HepG2 (cell line): Measurements from ENCODE around the gene YY1. TPM values are rescaled to one million over a fixed set of nuclear protein-coding genes. Genes with fewer than 3 reads are reported as not detected.

Experiments used
- ASH2L ChIP-seq: fragments of 300-600, 200-600 bp; sonication (generic); IDR thresholded peaks from 2 replicates; pipeline ENCODE4 v1.7.0; 2017; ENCODE audit warnings: low read depth, mild to moderate bottlenecking, moderate library complexity, mixed read lengths, low read length; ENCODE audit not compliant: insufficient read length
- KIAA2018 ChIP-seq: sonication (generic); formaldehyde crosslinking; IDR thresholded peaks from 2 replicates; pipeline ENCODE4 v1.5.0; 2020; ENCODE audit warnings: mild to moderate bottlenecking, missing genetic modification reagents, borderline replicate concordance
- KMT2A ChIP-seq: sonication (generic); formaldehyde crosslinking; IDR thresholded peaks from 2 replicates; pipeline ENCODE4 v1.4.0; 2020; ENCODE audit warnings: missing genetic modification reagents
- MEIS2 ChIP-seq: sonication (generic); formaldehyde crosslinking; IDR thresholded peaks from 2 replicates; pipeline ENCODE4 v1.9.0; 2021; ENCODE audit warnings: mild to moderate bottlenecking, missing genetic modification reagents
- PAWR ChIP-seq: sonication (generic); formaldehyde crosslinking; IDR thresholded peaks from 2 replicates; pipeline ENCODE4 v1.4.0; 2020; ENCODE audit warnings: missing genetic modification reagents, mild to moderate bottlenecking, borderline replicate concordance
- ZNF687 ChIP-seq: sonication (generic); formaldehyde crosslinking; IDR thresholded peaks from 2 replicates; pipeline ENCODE4 v1.5.1; 2020; ENCODE audit warnings: mild to moderate bottlenecking, missing genetic modification reagents, moderate library complexity
- ZNF720 ChIP-seq: sonication (generic); formaldehyde crosslinking; IDR thresholded peaks from 2 replicates; pipeline ENCODE4 v1.4.0; 2020; ENCODE audit warnings: missing genetic modification reagents
- polyA plus RNA-seq, 8 experiments: library from polyadenylated mRNA; depleted of rRNA in 3 of 8; stranded (reverse) in 7 of 8; unstranded in 1 of 8; fragments of >200 nt; fragmentation: Illumina TruSeq in 4 of 8; extraction: Trizol in 4 of 8; gene quantifications; 2 replicates each; pipeline versions ENCODE4 v1.2.1 to v1.2.3, GENCODE V29; 2011 to 2016; ENCODE audit warnings: low read depth in 4 of 8, missing spikeins in 1 of 8, mixed read lengths in 1 of 8; ENCODE audit not compliant: insufficient read depth in 1 of 8
- total RNA-seq, 5 experiments: library from RNA; depleted of rRNA; stranded (reverse); fragments of >200 nt; fragmentation: Illumina TruSeq; extraction: Trizol; gene quantifications; 2 replicates each; pipeline ENCODE4 v1.2.3, GENCODE V29; 2016; ENCODE audit warnings: low read depth in 1 of 5

The YY1 gene
- total and polyA plus RNA-seq, 2 of the 13 experiments (the other 11 are each of a cell fraction or from before 2014, with no cell fraction given) = 29.4 to 68.1 TPM

GRCh38 chr14:100278702-100279101 is 39.8 kb downstream of the YY1 start (continued):
- peak; percentile 33 for TF ChIP-seq ZNF687
- TF ChIP-seq ZNF720 = no peak
- no peak for TF ChIP-seq KIAA2018 (CRISPR knock-in tag)
- TF ChIP-seq PAWR = no peak
- peak; percentile 3 for TF ChIP-seq ASH2L
- no peak for TF ChIP-seq MEIS2
- TF ChIP-seq KMT2A (CRISPR knock-in tag) = no peak
